WTC11 (cell line): Measurements from ENCODE around the gene PLEK. TPM values are rescaled to one million over a fixed set of nuclear protein-coding genes. Genes with fewer than 3 reads are reported as not detected.

Experiments used
- ATAC-seq: fragments of 200-7000 bp; cut with Tn5 transposase; 2 replicates; pipeline ENCODE4 v1.10.0; 2021; ENCODE audit warnings: mild to moderate bottlenecking, moderate library complexity
- CTCF ChIA-PET: fragments of 300-600 bp; sonication (Branson Sonifier 250); formaldehyde crosslinking; loops from one replicate; lab custom pipeline; 2021; ENCODE audit warnings: antibody characterized with exemption; lab: Charles Lee
- POLR2A ChIA-PET: fragments of 350-600 bp; sonication (Branson Sonifier 250); formaldehyde crosslinking; loops from one replicate; lab custom pipeline; 2021; ENCODE audit warnings: antibody characterized with exemption; lab: Charles Lee
- DNase-seq: peaks from one replicate; pipeline ENCODE4 v3.0.0; 2021; ENCODE audit warnings: low spot score
- H3K27ac Mint-ChIP-seq: 2 replicates; pipeline ENCODE4 v1.8.0; 2021; ENCODE audit warnings: mixed read lengths
- H3K27me3 Mint-ChIP-seq: 2 replicates; pipeline ENCODE4 v1.8.0; 2021; ENCODE audit warnings: low read depth, mild to moderate bottlenecking, moderate library complexity, mixed read lengths
- H3K36me3 Mint-ChIP-seq: 2 replicates; pipeline ENCODE4 v1.8.0; 2021; ENCODE audit warnings: mixed read lengths
- H3K4me1 Mint-ChIP-seq: 2 replicates; pipeline ENCODE4 v1.8.0; 2022; ENCODE audit warnings: mixed read lengths
- H3K4me3 Mint-ChIP-seq: 2 replicates; pipeline ENCODE4 v1.8.0; 2021; ENCODE audit warnings: mild to moderate bottlenecking, moderate library complexity, mixed read lengths
- H3K9me3 Mint-ChIP-seq: 2 replicates; pipeline ENCODE4 v1.8.0; 2021; ENCODE audit warnings: mixed read lengths
- AFF4 ChIP-seq: sonication (generic); formaldehyde crosslinking; IDR thresholded peaks from 2 replicates; pipeline ENCODE4 v1.8.1; 2023; ENCODE audit warnings: mild to moderate bottlenecking, missing genetic modification reagents, borderline replicate concordance
- AR ChIP-seq: fragments of 250-450 bp; sonication (Bioruptor Pico); IDR thresholded peaks from 2 replicates; pipeline ENCODE4 v1.9.0; 2021; ENCODE audit warnings: mild to moderate bottlenecking
- ATF3 ChIP-seq: sonication (generic); formaldehyde crosslinking; conservative IDR thresholded peaks from 2 replicates; pipeline ENCODE4 v1.8.1; 2022; ENCODE audit warnings: mild to moderate bottlenecking, missing genetic modification reagents
- CREB1 ChIP-seq: sonication (generic); formaldehyde crosslinking; IDR thresholded peaks from 2 replicates; pipeline ENCODE4 v1.8.0; 2023; ENCODE audit warnings: mild to moderate bottlenecking, missing genetic modification reagents
- ELF4 ChIP-seq: sonication (generic); formaldehyde crosslinking; IDR thresholded peaks from 2 replicates; pipeline ENCODE4 v1.8.1; 2022; ENCODE audit warnings: low read depth, mild to moderate bottlenecking, moderate library complexity, missing genetic modification reagents
- ESRRA ChIP-seq: sonication (generic); formaldehyde crosslinking; IDR thresholded peaks from 2 replicates; pipeline ENCODE4 v1.8.1; 2022; ENCODE audit warnings: mild to moderate bottlenecking, missing genetic modification reagents, borderline replicate concordance
- IRF1 ChIP-seq: sonication (generic); formaldehyde crosslinking; IDR thresholded peaks from 2 replicates; pipeline ENCODE4 v1.8.0; 2023; ENCODE audit warnings: missing genetic modification reagents
- NFATC4 ChIP-seq: fragments of 250-450 bp; sonication (Bioruptor Pico); IDR thresholded peaks from 2 replicates; pipeline ENCODE4 v1.9.0; 2021; ENCODE audit warnings: mild to moderate bottlenecking
- PREB ChIP-seq: sonication (generic); formaldehyde crosslinking; IDR thresholded peaks from 2 replicates; pipeline ENCODE4 v1.8.1; 2022; ENCODE audit warnings: mild to moderate bottlenecking, missing genetic modification reagents, moderate library complexity, borderline replicate concordance
- RORB ChIP-seq: fragments of 250-450 bp; sonication (Bioruptor Pico); IDR thresholded peaks from 2 replicates; pipeline ENCODE4 v1.9.0; 2021; ENCODE audit warnings: mild to moderate bottlenecking
- SOX15 ChIP-seq: fragments of 250-450 bp; sonication (Bioruptor Pico); IDR thresholded peaks from 2 replicates; pipeline ENCODE4 v1.9.0; 2021; ENCODE audit warnings: mild to moderate bottlenecking
- ZBTB21 ChIP-seq: sonication (generic); formaldehyde crosslinking; IDR thresholded peaks from 2 replicates; pipeline ENCODE4 v1.8.1; 2023; ENCODE audit warnings: mild to moderate bottlenecking, missing genetic modification reagents, borderline replicate concordance
- ZNF317 ChIP-seq: sonication (generic); formaldehyde crosslinking; IDR thresholded peaks from 2 replicates; pipeline ENCODE4 v1.8.1; 2023; ENCODE audit warnings: low read depth, mild to moderate bottlenecking, moderate library complexity, missing genetic modification reagents, borderline replicate concordance
- total RNA-seq: library from RNA; stranded (reverse); gene quantifications from 3 replicates; pipeline ENCODE4 v1.2.3, GENCODE V29; 2021
- TF ChIP-seq, protein P1 (sequence below): fragments of 250-450 bp; sonication (Bioruptor Pico); IDR thresholded peaks from 2 replicates; pipeline ENCODE4 v1.8.0; 2021; ENCODE audit warnings: mild to moderate bottlenecking
- TF ChIP-seq, protein P2 (sequence below): sonication (generic); formaldehyde crosslinking; IDR thresholded peaks from 2 replicates; pipeline ENCODE4 v1.8.1; 2022; ENCODE audit warnings: missing genetic modification reagents, borderline replicate concordance
- TF ChIP-seq, protein P3 (sequence below): fragments of 250-450 bp; sonication (Bioruptor Pico); IDR thresholded peaks from 2 replicates; pipeline ENCODE4 v1.9.0; 2021; ENCODE audit warnings: mild to moderate bottlenecking
- TF ChIP-seq, protein P4 (sequence below): fragments of 250-450 bp; sonication (Bioruptor Pico); IDR thresholded peaks from 2 replicates; pipeline ENCODE4 v1.9.0; 2021; ENCODE audit warnings: mild to moderate bottlenecking, borderline replicate concordance

The PLEK gene
- total RNA-seq, 1 experiment from 2014 or later: 0.26 TPM

- TF ChIP-seq ATF3 (CRISPR knock-in tag) (no peak), ZBTB21 (CRISPR knock-in tag) (no peak), SOX15 (CRISPR knock-in tag) (no peak)
- TF ChIP-seq, all 79 proteins: peak for 0
Observed at GRCh38 chr2:68366083-68366560, 1.0 kb downstream of the PLEK start (continued).

GRCh38 chr2:68367953-68368653, 3.0 kb downstream of the PLEK start:
- Mint-ChIP-seq H3K27ac (no peak overlapping the region), H3K4me1 (peaks cover 7% of the 10 kb centered on the region), H3K27me3 (peaks cover 11% of the 10 kb centered on the region), H3K9me3 (0 out of 2 replicates have a peak, but pooled peaks cover 3% of the 10 kb centered on the region), H3K36me3 (no peaks in the 10 kb centered on the region), H3K4me3 (no peak overlapping the region)
- ChIA-PET CTCF (interaction anchor here (0.7 to 1.5 kb wide), 2 partner anchors 8 to 74 kb away, joined by 3 to 5 read pairs; no protein-coding TSS in a partner anchor), POLR2A (no interaction called here)
- DNase-seq (no peak), ATAC-seq (no peak)
- TF ChIP-seq, protein P1, sequence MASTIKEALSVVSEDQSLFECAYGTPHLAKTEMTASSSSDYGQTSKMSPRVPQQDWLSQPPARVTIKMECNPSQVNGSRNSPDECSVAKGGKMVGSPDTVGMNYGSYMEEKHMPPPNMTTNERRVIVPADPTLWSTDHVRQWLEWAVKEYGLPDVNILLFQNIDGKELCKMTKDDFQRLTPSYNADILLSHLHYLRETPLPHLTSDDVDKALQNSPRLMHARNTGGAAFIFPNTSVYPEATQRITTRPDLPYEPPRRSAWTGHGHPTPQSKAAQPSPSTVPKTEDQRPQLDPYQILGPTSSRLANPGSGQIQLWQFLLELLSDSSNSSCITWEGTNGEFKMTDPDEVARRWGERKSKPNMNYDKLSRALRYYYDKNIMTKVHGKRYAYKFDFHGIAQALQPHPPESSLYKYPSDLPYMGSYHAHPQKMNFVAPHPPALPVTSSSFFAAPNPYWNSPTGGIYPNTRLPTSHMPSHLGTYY: no peak
- TF ChIP-seq IRF1 (no peak), ZNF317 (no peak), RORB (no peak), AR (no peak), ESRRA (CRISPR knock-in tag) (no peak), CREB1 (CRISPR knock-in tag) (no peak), NFATC4 (CRISPR knock-in tag) (no peak), ELF4 (no peak), PREB (no peak), AFF4 (CRISPR knock-in tag) (no peak)
- TF ChIP-seq, protein P2, sequence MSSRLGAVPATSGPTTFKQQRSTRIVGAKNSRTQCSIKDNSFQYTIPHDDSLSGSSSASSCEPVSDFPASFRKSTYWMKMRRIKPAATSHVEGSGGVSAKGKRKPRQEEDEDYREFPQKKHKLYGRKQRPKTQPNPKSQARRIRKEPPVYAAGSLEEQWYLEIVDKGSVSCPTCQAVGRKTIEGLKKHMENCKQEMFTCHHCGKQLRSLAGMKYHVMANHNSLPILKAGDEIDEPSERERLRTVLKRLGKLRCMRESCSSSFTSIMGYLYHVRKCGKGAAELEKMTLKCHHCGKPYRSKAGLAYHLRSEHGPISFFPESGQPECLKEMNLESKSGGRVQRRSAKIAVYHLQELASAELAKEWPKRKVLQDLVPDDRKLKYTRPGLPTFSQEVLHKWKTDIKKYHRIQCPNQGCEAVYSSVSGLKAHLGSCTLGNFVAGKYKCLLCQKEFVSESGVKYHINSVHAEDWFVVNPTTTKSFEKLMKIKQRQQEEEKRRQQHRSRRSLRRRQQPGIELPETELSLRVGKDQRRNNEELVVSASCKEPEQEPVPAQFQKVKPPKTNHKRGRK (CRISPR knock-in tag): no peak
- TF ChIP-seq, protein P3, sequence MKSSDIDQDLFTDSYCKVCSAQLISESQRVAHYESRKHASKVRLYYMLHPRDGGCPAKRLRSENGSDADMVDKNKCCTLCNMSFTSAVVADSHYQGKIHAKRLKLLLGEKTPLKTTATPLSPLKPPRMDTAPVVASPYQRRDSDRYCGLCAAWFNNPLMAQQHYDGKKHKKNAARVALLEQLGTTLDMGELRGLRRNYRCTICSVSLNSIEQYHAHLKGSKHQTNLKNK: no peak
- TF ChIP-seq, protein P4, sequence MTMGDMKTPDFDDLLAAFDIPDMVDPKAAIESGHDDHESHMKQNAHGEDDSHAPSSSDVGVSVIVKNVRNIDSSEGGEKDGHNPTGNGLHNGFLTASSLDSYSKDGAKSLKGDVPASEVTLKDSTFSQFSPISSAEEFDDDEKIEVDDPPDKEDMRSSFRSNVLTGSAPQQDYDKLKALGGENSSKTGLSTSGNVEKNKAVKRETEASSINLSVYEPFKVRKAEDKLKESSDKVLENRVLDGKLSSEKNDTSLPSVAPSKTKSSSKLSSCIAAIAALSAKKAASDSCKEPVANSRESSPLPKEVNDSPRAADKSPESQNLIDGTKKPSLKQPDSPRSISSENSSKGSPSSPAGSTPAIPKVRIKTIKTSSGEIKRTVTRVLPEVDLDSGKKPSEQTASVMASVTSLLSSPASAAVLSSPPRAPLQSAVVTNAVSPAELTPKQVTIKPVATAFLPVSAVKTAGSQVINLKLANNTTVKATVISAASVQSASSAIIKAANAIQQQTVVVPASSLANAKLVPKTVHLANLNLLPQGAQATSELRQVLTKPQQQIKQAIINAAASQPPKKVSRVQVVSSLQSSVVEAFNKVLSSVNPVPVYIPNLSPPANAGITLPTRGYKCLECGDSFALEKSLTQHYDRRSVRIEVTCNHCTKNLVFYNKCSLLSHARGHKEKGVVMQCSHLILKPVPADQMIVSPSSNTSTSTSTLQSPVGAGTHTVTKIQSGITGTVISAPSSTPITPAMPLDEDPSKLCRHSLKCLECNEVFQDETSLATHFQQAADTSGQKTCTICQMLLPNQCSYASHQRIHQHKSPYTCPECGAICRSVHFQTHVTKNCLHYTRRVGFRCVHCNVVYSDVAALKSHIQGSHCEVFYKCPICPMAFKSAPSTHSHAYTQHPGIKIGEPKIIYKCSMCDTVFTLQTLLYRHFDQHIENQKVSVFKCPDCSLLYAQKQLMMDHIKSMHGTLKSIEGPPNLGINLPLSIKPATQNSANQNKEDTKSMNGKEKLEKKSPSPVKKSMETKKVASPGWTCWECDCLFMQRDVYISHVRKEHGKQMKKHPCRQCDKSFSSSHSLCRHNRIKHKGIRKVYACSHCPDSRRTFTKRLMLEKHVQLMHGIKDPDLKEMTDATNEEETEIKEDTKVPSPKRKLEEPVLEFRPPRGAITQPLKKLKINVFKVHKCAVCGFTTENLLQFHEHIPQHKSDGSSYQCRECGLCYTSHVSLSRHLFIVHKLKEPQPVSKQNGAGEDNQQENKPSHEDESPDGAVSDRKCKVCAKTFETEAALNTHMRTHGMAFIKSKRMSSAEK: no peak
